ENCODE data around the gene ESR1. TPM values are rescaled to one million over a fixed set of nuclear protein-coding genes. Genes with fewer than 3 reads are reported as not detected.
"Not testable (repeated sequence)": the region's sequence is repeated elsewhere in the genome, so short reads cannot be mapped to it uniquely, and the experiment has no call there.

ESR1 gene
- total RNA-seq, 4 donors from 2014 or later, result 0.59 to 1.8 (median 1.3) TPM

- no peak for DNase-seq (ENCODE audit: low spot score in 2 of 2)
- intact Hi-C loops (cut with DNase I; ENCODE audit: low total_unique reads), result loop anchor here (10.0 kb wide), 1 partner anchor 363 kb away; no protein-coding TSS in a partner anchor
- H3K4me3 ChIP-seq (ENCODE audit: low read depth, poor library complexity, severe bottlenecking), result no peak overlapping the region
- TF ChIP-seq CTCF (IDR thresholded peaks at IDR 0.05) (no peak), POLR2A (IDR thresholded peaks at IDR 0.05) (no peak)
- WGBS, 2 donors, result 60 to 64% methylated on average over 8 of the region's 8 CpGs
These were observed 320.1 kb downstream of the ESR1 start for GRCh38 chr6:152127432-152128165.

GRCh38 chr6:152129691-152130151, 322.2 kb downstream of the ESR1 start:
- intact Hi-C loops (cut with DNase I; ENCODE audit: low total_unique reads), result loop anchor here (10.0 kb wide), 1 partner anchor 365 kb away; no protein-coding TSS in a partner anchor
- 56 to 60% methylated on average over 9 of the region's 9 CpGs for WGBS, 2 donors
- no peak overlapping the region for H3K4me3 ChIP-seq (ENCODE audit: low read depth, poor library complexity, severe bottlenecking)
- TF ChIP-seq POLR2A (IDR thresholded peaks at IDR 0.05) (no peak), CTCF (IDR thresholded peaks at IDR 0.05) (no peak)
- DNase-seq (ENCODE audit: low spot score in 2 of 2), result no peak

- no peak for DNase-seq (ENCODE audit: low spot score in 2 of 2)
- TF ChIP-seq POLR2A (IDR thresholded peaks at IDR 0.05), result no peak
- no peak for TF ChIP-seq CTCF (IDR thresholded peaks at IDR 0.05)
- H3K4me3 ChIP-seq (ENCODE audit: low read depth, poor library complexity, severe bottlenecking), result no peak overlapping the region
- WGBS, 2 donors, result 43 to 56% methylated on average over 2 of the region's 2 CpGs
- intact Hi-C loops (cut with DNase I; ENCODE audit: low total_unique reads), result no loop called here
These were observed 323.0 kb downstream of the ESR1 start for GRCh38 chr6:152130441-152130840.

GRCh38 chr6:152135755-152136448, 328.4 kb downstream of the ESR1 start:
- intact Hi-C loops (cut with DNase I; ENCODE audit: low total_unique reads), result no loop called here
- no peak for TF ChIP-seq POLR2A (IDR thresholded peaks at IDR 0.05)
- no peak for TF ChIP-seq CTCF (IDR thresholded peaks at IDR 0.05)
- no peak for DNase-seq (ENCODE audit: low spot score in 2 of 2)
- WGBS, 2 donors, result 71 to 85% methylated on average over 8 of the region's 8 CpGs
- H3K4me3 ChIP-seq (ENCODE audit: low read depth, poor library complexity, severe bottlenecking), result no peak overlapping the region

- no peak overlapping the region for H3K4me3 ChIP-seq (ENCODE audit: low read depth, poor library complexity, severe bottlenecking)
- WGBS, 2 donors, result 72 to 86% methylated on average over 8 of the region's 8 CpGs
- no peak for DNase-seq (ENCODE audit: low spot score in 2 of 2)
- TF ChIP-seq POLR2A (IDR thresholded peaks at IDR 0.05), result no peak
- no peak for TF ChIP-seq CTCF (IDR thresholded peaks at IDR 0.05)
- intact Hi-C loops (cut with DNase I; ENCODE audit: low total_unique reads), result no loop called here
These were observed 329.0 kb downstream of the ESR1 start for GRCh38 chr6:152136449-152136825.

- H3K4me3 ChIP-seq (ENCODE audit: low read depth, poor library complexity, severe bottlenecking); DNase-seq (ENCODE audit: low spot score in 2 of 2); intact Hi-C loops (cut with DNase I; ENCODE audit: low total_unique reads): not testable (repeated sequence)
- WGBS, 2 donors, result 95 to 96% methylated on average over 6 of the region's 6 CpGs
These were observed 330.9 kb downstream of the ESR1 start for GRCh38 chr6:152138344-152138743.
